HepG2 (cell line): ENCODE results near the gene RBBP9. TPM values are rescaled to one million over a fixed set of nuclear protein-coding genes. Genes with fewer than 3 reads are reported as not detected.

Experiments
- CEBPZ ChIP-seq: IDR thresholded peaks from 2 replicates; pipeline ENCODE4 v1.6.1; 2012; ENCODE audit warnings: low read length, improper control_type of control experiment
- CERS6 ChIP-seq: sonication (generic); formaldehyde crosslinking; IDR thresholded peaks from 2 replicates; pipeline ENCODE4 v1.5.0; 2020; ENCODE audit warnings: missing genetic modification reagents
- CHD2 ChIP-seq: IDR thresholded peaks from 2 replicates; pipeline ENCODE4 v1.6.1; 2011; ENCODE audit warnings: low read depth, low read length, improper control_type of control experiment
- DRAP1 ChIP-seq: IDR thresholded peaks from 2 replicates; pipeline ENCODE4 v1.6.1; 2016; ENCODE audit warnings: missing genetic modification reagents, missing compliant biosample characterization
- GPN1 ChIP-seq: sonication (generic); formaldehyde crosslinking; IDR thresholded peaks from 2 replicates; pipeline ENCODE4 v1.5.1; 2020; ENCODE audit warnings: missing genetic modification reagents, borderline replicate concordance
- GZF1 ChIP-seq: sonication (generic); formaldehyde crosslinking; IDR thresholded peaks from 2 replicates; pipeline ENCODE4 v1.5.1; 2020; ENCODE audit warnings: mild to moderate bottlenecking, missing genetic modification reagents
- HES4 ChIP-seq: sonication (generic); formaldehyde crosslinking; IDR thresholded peaks from 2 replicates; pipeline ENCODE4 v1.9.0; 2021; ENCODE audit warnings: mild to moderate bottlenecking, missing genetic modification reagents, borderline replicate concordance
- IKZF1 ChIP-seq: fragments of 450-650 bp; IDR thresholded peaks from 2 replicates; pipeline ENCODE4 v1.7.1; 2016
- MNT ChIP-seq: fragments of 450-650 bp; IDR thresholded peaks from 2 replicates; pipeline ENCODE4 v1.6.1; 2016
- MTA3 ChIP-seq: sonication (generic); formaldehyde crosslinking; IDR thresholded peaks from 2 replicates; pipeline ENCODE4 v1.4.0; 2020; ENCODE audit warnings: missing genetic modification reagents
- ZFY ChIP-seq: sonication (generic); formaldehyde crosslinking; IDR thresholded peaks from 2 replicates; pipeline ENCODE4 v1.4.0; 2020; ENCODE audit warnings: missing genetic modification reagents
- ZMYM2 ChIP-seq: sonication (generic); formaldehyde crosslinking; IDR thresholded peaks from 2 replicates; pipeline ENCODE4 v1.8.0; 2022; ENCODE audit warnings: mild to moderate bottlenecking, missing genetic modification reagents
- ZNF10 ChIP-seq: sonication (generic); formaldehyde crosslinking; IDR thresholded peaks from 2 replicates; pipeline ENCODE4 v1.4.0; 2020; ENCODE audit warnings: mild to moderate bottlenecking, low read depth, missing genetic modification reagents, borderline replicate concordance
- ZNF564 ChIP-seq: sonication (generic); formaldehyde crosslinking; IDR thresholded peaks from 2 replicates; pipeline ENCODE4 v1.8.1; 2023; ENCODE audit warnings: mild to moderate bottlenecking, missing genetic modification reagents
- ZNF709 ChIP-seq: sonication (generic); formaldehyde crosslinking; IDR thresholded peaks from 2 replicates; pipeline ENCODE4 v1.5.0; 2020; ENCODE audit warnings: mild to moderate bottlenecking, missing genetic modification reagents
- ZNF775 ChIP-seq: sonication (generic); formaldehyde crosslinking; IDR thresholded peaks from 2 replicates; pipeline ENCODE4 v1.4.0; 2020; ENCODE audit warnings: missing genetic modification reagents, mild to moderate bottlenecking, moderate library complexity, borderline replicate concordance
- polyA plus RNA-seq, 8 experiments: library from polyadenylated mRNA; depleted of rRNA in 3 of 8; stranded (reverse) in 7 of 8; unstranded in 1 of 8; fragments of >200 nt; fragmentation: Illumina TruSeq in 4 of 8; extraction: Trizol in 4 of 8; gene quantifications; 2 replicates each; pipeline versions ENCODE4 v1.2.1 to v1.2.3, GENCODE V29; 2011 to 2016; ENCODE audit warnings: low read depth in 4 of 8, missing spikeins in 1 of 8, mixed read lengths in 1 of 8; ENCODE audit not compliant: insufficient read depth in 1 of 8
- total RNA-seq, 5 experiments: library from RNA; depleted of rRNA; stranded (reverse); fragments of >200 nt; fragmentation: Illumina TruSeq; extraction: Trizol; gene quantifications; 2 replicates each; pipeline ENCODE4 v1.2.3, GENCODE V29; 2016; ENCODE audit warnings: low read depth in 1 of 5
- TF ChIP-seq, protein P1 (sequence below): sonication (generic); formaldehyde crosslinking; IDR thresholded peaks from 2 replicates; pipeline ENCODE4 v1.4.0; 2020; ENCODE audit warnings: low read depth, missing genetic modification reagents
- TF ChIP-seq, protein P2 (sequence below): sonication (generic); formaldehyde crosslinking; IDR thresholded peaks from 2 replicates; pipeline ENCODE4 v1.4.0; 2020; ENCODE audit warnings: missing genetic modification reagents

Gene RBBP9
- total and polyA plus RNA-seq, 2 of the 13 experiments (the other 11 are each of a cell fraction or from before 2014, with no cell fraction given) = 28.0 to 56.3 TPM

- TF ChIP-seq ZNF775 = peak; percentile 75; the same call in 1 of the 2 replicates
- TF ChIP-seq CERS6 = no peak; the same call in 1 of the 2 replicates
- TF ChIP-seq GPN1 (CRISPR knock-in tag) = no peak; the same call in 1 of the 2 replicates
- peak; percentile 91 for TF ChIP-seq ZNF709 (CRISPR knock-in tag)
- peak; percentile 90 for TF ChIP-seq CHD2
- no peak for TF ChIP-seq MTA3
- TF ChIP-seq, protein P1, sequence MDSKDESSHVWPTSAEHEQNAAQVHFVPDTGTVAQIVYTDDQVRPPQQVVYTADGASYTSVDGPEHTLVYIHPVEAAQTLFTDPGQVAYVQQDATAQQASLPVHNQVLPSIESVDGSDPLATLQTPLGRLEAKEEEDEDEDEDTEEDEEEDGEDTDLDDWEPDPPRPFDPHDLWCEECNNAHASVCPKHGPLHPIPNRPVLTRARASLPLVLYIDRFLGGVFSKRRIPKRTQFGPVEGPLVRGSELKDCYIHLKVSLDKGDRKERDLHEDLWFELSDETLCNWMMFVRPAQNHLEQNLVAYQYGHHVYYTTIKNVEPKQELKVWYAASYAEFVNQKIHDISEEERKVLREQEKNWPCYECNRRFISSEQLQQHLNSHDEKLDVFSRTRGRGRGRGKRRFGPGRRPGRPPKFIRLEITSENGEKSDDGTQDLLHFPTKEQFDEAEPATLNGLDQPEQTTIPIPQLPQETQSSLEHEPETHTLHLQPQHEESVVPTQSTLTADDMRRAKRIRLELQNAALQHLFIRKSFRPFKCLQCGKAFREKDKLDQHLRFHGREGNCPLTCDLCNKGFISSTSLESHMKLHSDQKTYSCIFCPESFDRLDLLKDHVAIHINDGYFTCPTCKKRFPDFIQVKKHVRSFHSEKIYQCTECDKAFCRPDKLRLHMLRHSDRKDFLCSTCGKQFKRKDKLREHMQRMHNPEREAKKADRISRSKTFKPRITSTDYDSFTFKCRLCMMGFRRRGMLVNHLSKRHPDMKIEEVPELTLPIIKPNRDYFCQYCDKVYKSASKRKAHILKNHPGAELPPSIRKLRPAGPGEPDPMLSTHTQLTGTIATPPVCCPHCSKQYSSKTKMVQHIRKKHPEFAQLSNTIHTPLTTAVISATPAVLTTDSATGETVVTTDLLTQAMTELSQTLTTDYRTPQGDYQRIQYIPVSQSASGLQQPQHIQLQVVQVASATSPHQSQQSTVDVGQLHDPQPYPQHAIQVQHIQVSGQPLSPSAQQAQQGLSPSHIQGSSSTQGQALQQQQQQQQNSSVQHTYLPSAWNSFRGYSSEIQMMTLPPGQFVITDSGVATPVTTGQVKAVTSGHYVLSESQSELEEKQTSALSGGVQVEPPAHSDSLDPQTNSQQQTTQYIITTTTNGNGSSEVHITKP (CRISPR knock-in tag) = peak; percentile 88; the same call in 1 of the 2 replicates
- peak; percentile 38 for TF ChIP-seq MNT
- TF ChIP-seq HES4 (CRISPR knock-in tag) = no peak
- TF ChIP-seq IKZF1 = no peak
- peak; percentile 91; the same call in 1 of the 2 replicates for TF ChIP-seq GZF1 (CRISPR knock-in tag)
- TF ChIP-seq, protein P2, sequence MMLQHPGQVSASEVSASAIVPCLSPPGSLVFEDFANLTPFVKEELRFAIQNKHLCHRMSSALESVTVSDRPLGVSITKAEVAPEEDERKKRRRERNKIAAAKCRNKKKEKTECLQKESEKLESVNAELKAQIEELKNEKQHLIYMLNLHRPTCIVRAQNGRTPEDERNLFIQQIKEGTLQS (CRISPR knock-in tag) = peak; percentile 70
- peak; percentile 92 for TF ChIP-seq ZFY (CRISPR knock-in tag)
- peak; percentile 92 for TF ChIP-seq DRAP1 (CRISPR knock-in tag)
- TF ChIP-seq CEBPZ = no peak
- TF ChIP-seq ZMYM2 (CRISPR knock-in tag) = 0 out of 2 replicates have a peak, but pooled peaks have one; percentile 60
- peak; percentile 91 for TF ChIP-seq ZNF564 (CRISPR knock-in tag)
- TF ChIP-seq ZNF10 = no peak
Measured at GRCh38 chr20:18507218-18508191, 10.5 kb upstream of the RBBP9 start, which contains the start of gene SEC23B (continued).
